H1 (cell line): ENCODE measurements around the gene OR52I1. TPM values are rescaled to one million over a fixed set of nuclear protein-coding genes. Genes with fewer than 3 reads are reported as not detected.

ENCODE experiments used
- BRCA1 ChIP-seq: IDR thresholded peaks from 2 replicates; pipeline ENCODE4 v1.6.1; 2012; ENCODE audit warnings: low read depth, low read length, improper control_type of control experiment
- CEBPB ChIP-seq: IDR thresholded peaks from 2 replicates; pipeline ENCODE4 v1.6.1; 2012; ENCODE audit warnings: low read depth, low read length
- CHD1 ChIP-seq: IDR thresholded peaks from 2 replicates; pipeline ENCODE4 v1.6.1; 2012; ENCODE audit warnings: low read depth, low read length, improper control_type of control experiment
- TBP ChIP-seq: IDR thresholded peaks from 2 replicates; pipeline ENCODE4 v1.6.1; 2011; ENCODE audit warnings: low read depth, low read length, improper control_type of control experiment
- YY1 ChIP-seq: IDR thresholded peaks from 2 replicates; pipeline ENCODE4 v1.6.1; 2011; ENCODE audit warnings: low read depth, mild to moderate bottlenecking, low read length
- polyA plus RNA-seq, 7 experiments: library from polyadenylated mRNA; depleted of rRNA in 3 of 7; stranded (reverse) in 5 of 7; unstranded in 2 of 7; fragments of >200 nt in 5 of 7; fragments of 200-250 nt in 2 of 7; gene quantifications; 1 replicate in 5 of 7; 2 replicates in 1 of 7; 4 replicates in 1 of 7; pipeline versions ENCODE4 v1.2.1 to v1.2.3, GENCODE V29; 2011 to 2013; ENCODE audit warnings: missing spikeins in 2 of 7, mixed read lengths in 2 of 7
- total RNA-seq: library from RNA; stranded (reverse); fragmentation: NEBNext Ultra II Directional; extraction: Animal tissue kit (Norgen Biotek cat#: 25700); gene quantifications from 2 replicates; pipeline ENCODE4 v1.2.1, GENCODE V29; 2021
- TF ChIP-seq, protein P1 (sequence below): fragments of 300-600 bp; sonication (generic); IDR thresholded peaks from 2 replicates; pipeline ENCODE4 v1.7.1; 2012; ENCODE audit warnings: low read length, moderate library complexity, mild to moderate bottlenecking, inconsistent platforms; ENCODE audit not compliant: insufficient replicate concordance

Gene OR52I1
- total and polyA plus RNA-seq, 2 of the 8 experiments (the other 6 are each of a cell fraction or from before 2014, with no cell fraction given) = not detected

DNA sequence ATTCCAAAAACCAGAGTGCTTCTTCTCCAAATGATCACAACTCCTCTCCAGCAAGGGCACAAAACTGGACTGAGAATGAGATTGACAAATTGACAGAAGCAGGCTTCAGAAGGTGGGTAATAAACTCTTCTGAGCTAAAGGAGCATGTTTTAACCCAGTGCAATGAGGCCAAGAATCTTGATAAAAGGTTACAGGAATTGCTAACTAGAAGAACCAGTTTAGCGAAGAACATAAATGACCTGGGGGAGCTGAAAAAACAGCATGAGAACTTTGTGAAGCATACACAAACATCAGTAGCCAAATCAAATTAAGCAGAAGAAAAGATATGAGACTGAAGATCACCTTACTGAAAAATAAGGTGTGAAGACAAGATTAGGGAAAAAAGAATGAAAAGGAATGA lies 33.4 kb upstream of the OR52I1 start (continued):
- TF ChIP-seq, protein P1, sequence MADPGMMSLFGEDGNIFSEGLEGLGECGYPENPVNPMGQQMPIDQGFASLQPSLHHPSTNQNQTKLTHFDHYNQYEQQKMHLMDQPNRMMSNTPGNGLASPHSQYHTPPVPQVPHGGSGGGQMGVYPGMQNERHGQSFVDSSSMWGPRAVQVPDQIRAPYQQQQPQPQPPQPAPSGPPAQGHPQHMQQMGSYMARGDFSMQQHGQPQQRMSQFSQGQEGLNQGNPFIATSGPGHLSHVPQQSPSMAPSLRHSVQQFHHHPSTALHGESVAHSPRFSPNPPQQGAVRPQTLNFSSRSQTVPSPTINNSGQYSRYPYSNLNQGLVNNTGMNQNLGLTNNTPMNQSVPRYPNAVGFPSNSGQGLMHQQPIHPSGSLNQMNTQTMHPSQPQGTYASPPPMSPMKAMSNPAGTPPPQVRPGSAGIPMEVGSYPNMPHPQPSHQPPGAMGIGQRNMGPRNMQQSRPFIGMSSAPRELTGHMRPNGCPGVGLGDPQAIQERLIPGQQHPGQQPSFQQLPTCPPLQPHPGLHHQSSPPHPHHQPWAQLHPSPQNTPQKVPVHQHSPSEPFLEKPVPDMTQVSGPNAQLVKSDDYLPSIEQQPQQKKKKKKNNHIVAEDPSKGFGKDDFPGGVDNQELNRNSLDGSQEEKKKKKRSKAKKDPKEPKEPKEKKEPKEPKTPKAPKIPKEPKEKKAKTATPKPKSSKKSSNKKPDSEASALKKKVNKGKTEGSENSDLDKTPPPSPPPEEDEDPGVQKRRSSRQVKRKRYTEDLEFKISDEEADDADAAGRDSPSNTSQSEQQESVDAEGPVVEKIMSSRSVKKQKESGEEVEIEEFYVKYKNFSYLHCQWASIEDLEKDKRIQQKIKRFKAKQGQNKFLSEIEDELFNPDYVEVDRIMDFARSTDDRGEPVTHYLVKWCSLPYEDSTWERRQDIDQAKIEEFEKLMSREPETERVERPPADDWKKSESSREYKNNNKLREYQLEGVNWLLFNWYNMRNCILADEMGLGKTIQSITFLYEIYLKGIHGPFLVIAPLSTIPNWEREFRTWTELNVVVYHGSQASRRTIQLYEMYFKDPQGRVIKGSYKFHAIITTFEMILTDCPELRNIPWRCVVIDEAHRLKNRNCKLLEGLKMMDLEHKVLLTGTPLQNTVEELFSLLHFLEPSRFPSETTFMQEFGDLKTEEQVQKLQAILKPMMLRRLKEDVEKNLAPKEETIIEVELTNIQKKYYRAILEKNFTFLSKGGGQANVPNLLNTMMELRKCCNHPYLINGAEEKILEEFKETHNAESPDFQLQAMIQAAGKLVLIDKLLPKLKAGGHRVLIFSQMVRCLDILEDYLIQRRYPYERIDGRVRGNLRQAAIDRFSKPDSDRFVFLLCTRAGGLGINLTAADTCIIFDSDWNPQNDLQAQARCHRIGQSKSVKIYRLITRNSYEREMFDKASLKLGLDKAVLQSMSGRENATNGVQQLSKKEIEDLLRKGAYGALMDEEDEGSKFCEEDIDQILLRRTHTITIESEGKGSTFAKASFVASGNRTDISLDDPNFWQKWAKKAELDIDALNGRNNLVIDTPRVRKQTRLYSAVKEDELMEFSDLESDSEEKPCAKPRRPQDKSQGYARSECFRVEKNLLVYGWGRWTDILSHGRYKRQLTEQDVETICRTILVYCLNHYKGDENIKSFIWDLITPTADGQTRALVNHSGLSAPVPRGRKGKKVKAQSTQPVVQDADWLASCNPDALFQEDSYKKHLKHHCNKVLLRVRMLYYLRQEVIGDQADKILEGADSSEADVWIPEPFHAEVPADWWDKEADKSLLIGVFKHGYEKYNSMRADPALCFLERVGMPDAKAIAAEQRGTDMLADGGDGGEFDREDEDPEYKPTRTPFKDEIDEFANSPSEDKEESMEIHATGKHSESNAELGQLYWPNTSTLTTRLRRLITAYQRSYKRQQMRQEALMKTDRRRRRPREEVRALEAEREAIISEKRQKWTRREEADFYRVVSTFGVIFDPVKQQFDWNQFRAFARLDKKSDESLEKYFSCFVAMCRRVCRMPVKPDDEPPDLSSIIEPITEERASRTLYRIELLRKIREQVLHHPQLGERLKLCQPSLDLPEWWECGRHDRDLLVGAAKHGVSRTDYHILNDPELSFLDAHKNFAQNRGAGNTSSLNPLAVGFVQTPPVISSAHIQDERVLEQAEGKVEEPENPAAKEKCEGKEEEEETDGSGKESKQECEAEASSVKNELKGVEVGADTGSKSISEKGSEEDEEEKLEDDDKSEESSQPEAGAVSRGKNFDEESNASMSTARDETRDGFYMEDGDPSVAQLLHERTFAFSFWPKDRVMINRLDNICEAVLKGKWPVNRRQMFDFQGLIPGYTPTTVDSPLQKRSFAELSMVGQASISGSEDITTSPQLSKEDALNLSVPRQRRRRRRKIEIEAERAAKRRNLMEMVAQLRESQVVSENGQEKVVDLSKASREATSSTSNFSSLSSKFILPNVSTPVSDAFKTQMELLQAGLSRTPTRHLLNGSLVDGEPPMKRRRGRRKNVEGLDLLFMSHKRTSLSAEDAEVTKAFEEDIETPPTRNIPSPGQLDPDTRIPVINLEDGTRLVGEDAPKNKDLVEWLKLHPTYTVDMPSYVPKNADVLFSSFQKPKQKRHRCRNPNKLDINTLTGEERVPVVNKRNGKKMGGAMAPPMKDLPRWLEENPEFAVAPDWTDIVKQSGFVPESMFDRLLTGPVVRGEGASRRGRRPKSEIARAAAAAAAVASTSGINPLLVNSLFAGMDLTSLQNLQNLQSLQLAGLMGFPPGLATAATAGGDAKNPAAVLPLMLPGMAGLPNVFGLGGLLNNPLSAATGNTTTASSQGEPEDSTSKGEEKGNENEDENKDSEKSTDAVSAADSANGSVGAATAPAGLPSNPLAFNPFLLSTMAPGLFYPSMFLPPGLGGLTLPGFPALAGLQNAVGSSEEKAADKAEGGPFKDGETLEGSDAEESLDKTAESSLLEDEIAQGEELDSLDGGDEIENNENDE = no peak
- no peak for TF ChIP-seq TBP
- TF ChIP-seq YY1 = no peak
- TF ChIP-seq BRCA1 = no peak
- no peak for TF ChIP-seq CEBPB
- TF ChIP-seq CHD1 = no peak
